Prostate gland (tissue), 2 donors: Measurements from ENCODE around the gene TKTL1.

Experiments
- POLR2A ChIP-seq: fragments of 450-650 bp; IDR thresholded peaks from one replicate; pipeline ENCODE4 v1.6.1; 2016; ENCODE audit warnings: antibody characterized with exemption, mild to moderate bottlenecking
- POLR2AphosphoS5 ChIP-seq: sonication (generic); formaldehyde crosslinking; IDR thresholded peaks from one replicate; pipeline ENCODE4 v1.6.1; 2017; ENCODE audit warnings: antibody characterized with exemption
- TF ChIP-seq, protein P1 (sequence below), 4 experiments: fragments of 200-600 bp in 2 of 4; fragments of 450-650 bp in 2 of 4; sonication (generic) in 2 of 4; IDR thresholded peaks; 1 replicate in 3 of 4; 2 replicates in 1 of 4; pipeline ENCODE4 v1.5.1; 2016 to 2019; ENCODE audit warnings: antibody characterized with exemption in 4 of 4, mild to moderate bottlenecking in 2 of 4, moderate library complexity in 2 of 4

DNA sequence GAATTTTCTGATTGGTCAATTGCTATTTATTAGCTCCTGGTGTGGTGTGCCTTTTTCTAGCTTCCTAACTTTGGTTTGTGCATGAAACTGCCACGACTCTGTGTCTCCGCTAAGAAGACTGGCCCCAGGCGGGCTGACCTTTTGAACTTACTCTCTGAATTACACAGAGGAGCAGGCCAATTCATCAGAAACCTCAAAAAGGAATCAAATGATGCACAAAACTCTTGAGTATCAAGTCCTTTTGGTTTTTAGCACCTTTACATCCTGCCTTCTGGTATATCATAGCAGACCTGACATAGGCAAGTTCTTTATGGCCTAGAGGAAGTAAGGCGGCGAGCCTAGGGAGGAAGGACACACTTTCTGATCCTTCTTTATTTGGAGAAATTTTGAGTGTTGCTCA is 17.6 kb downstream of the TKTL1 start:
- TF ChIP-seq, protein P1, sequence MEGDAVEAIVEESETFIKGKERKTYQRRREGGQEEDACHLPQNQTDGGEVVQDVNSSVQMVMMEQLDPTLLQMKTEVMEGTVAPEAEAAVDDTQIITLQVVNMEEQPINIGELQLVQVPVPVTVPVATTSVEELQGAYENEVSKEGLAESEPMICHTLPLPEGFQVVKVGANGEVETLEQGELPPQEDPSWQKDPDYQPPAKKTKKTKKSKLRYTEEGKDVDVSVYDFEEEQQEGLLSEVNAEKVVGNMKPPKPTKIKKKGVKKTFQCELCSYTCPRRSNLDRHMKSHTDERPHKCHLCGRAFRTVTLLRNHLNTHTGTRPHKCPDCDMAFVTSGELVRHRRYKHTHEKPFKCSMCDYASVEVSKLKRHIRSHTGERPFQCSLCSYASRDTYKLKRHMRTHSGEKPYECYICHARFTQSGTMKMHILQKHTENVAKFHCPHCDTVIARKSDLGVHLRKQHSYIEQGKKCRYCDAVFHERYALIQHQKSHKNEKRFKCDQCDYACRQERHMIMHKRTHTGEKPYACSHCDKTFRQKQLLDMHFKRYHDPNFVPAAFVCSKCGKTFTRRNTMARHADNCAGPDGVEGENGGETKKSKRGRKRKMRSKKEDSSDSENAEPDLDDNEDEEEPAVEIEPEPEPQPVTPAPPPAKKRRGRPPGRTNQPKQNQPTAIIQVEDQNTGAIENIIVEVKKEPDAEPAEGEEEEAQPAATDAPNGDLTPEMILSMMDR (IDR thresholded peaks at IDR 0.05) = no peak
- no peak for TF ChIP-seq POLR2A
- no peak for TF ChIP-seq POLR2AphosphoS5
